CMK (cell line): ENCODE data around the gene ADGRB2.

ENCODE experiments used
- DNase-seq: peaks from one replicate; pipeline ENCODE4 v3.0.0-alpha.2; 2010; ENCODE audit warnings: low read depth

Gene ADGRB2

GRCh38 chr1:31795801-31796621, 31.9 kb upstream of the ADGRB2 start:
- DNase-seq = no peak

GRCh38 chr1:31795096-31795675, 31.0 kb upstream of the ADGRB2 start:
- DNase-seq = no peak

GRCh38 chr1:31793586-31794285, 29.6 kb upstream of the ADGRB2 start:
- no peak for DNase-seq

GRCh38 chr1:31793086-31793485, 28.9 kb upstream of the ADGRB2 start:
- no peak for DNase-seq

- no peak for DNase-seq
Observed at GRCh38 chr1:31792541-31792940, 28.4 kb upstream of the ADGRB2 start.

- no peak for DNase-seq
Observed at GRCh38 chr1:31792116-31792515, 28.0 kb upstream of the ADGRB2 start.

- DNase-seq = no peak
Observed at GRCh38 chr1:31791131-31791858, 27.2 kb upstream of the ADGRB2 start.

- DNase-seq = no peak
Observed at GRCh38 chr1:31790641-31791091, 26.5 kb upstream of the ADGRB2 start.

GRCh38 chr1:31790140-31790539, 26.0 kb upstream of the ADGRB2 start:
- DNase-seq = no peak

GRCh38 chr1:31789259-31790065, 25.3 kb upstream of the ADGRB2 start:
- peak; percentile 89 for DNase-seq

GRCh38 chr1:31788825-31789256, 24.7 kb upstream of the ADGRB2 start:
- DNase-seq = no peak

GRCh38 chr1:31788138-31788824, 24.1 kb upstream of the ADGRB2 start:
- peak; percentile 95 for DNase-seq

GRCh38 chr1:31787786-31788137, 23.6 kb upstream of the ADGRB2 start:
- no peak for DNase-seq

- DNase-seq = no peak
Observed at GRCh38 chr1:31787261-31787660, 23.1 kb upstream of the ADGRB2 start.

- DNase-seq = no peak
Observed at GRCh38 chr1:31786366-31787060, 22.4 kb upstream of the ADGRB2 start.

GRCh38 chr1:31785947-31786290, 21.8 kb upstream of the ADGRB2 start:
- DNase-seq = no peak

- no peak for DNase-seq
Observed at GRCh38 chr1:31785020-31785946, 21.1 kb upstream of the ADGRB2 start.

- DNase-seq = no peak
Observed at GRCh38 chr1:31784356-31785019, 20.3 kb upstream of the ADGRB2 start.

- no peak for DNase-seq
Observed at GRCh38 chr1:31783846-31784245, 19.7 kb upstream of the ADGRB2 start.
